ENCODE data around the gene ZNF100.
"Not testable (repeated sequence)": the region's sequence is repeated elsewhere in the genome, so short reads cannot be mapped to it uniquely, and the experiment has no call there.

Gene ZNF100

DNA sequence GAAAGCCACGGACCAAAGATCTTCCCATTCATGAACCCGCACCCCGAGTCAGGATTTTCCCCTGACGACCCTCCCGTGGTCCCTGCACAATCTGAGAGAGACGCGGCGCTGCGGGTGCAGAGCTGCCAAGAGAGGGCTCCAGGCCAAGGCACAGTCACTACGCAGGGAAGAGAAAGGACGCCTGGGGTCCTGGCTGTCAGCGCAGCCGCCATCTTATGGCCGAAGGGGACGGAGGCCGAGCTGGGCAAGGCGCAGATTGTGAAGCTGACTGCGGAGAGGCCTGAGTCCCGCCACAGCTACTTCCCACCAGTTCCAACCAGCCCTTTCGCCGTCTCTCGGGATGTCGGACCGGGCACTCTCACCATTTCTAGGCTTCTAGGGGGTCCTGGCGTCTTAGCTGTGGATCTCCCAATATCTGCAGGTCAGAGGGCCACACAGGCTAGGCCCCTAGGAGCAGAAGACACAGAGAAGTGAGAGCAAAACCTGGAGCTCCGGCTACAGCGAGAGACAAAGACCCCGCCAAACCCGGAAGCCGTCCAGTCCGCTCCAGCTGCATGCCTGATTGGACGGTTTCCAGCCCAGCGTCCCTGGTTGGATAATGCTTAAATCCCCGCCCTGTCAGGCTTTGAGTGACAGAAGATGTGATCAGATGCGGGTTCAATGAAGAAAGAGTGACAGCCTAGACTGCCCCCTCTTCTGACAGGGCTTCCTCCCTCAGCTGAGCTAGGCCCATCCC is at the start of gene ZNF100:
ZNF100 (minus strand) TSS at position 515 of the 736 bp plus-strand sequence; CDS start at position 365, 150 bp downstream.
- DNase-seq (ENCODE audit: low read depth): peak; percentile 81

DNA sequence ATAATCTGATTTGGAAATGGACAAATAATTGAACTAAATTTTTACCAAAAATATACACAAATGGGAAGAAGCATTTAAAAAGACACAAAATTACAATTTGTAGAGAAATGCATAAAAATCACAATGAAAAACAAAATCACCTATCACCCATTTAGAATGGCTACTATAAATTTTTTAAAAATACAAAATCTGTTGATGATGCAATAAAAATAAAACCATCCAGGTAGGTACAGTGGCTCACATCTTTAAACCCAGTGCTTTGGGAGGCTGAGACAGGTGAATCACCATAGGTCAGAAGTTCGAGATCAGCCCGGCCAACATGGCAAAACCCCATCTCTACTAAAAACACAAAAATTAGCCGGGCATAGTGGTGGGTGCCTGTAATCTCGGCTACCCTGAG is 45.1 kb upstream of the ZNF100 start:
- DNase-seq (ENCODE audit: low read depth): no peak

DNA sequence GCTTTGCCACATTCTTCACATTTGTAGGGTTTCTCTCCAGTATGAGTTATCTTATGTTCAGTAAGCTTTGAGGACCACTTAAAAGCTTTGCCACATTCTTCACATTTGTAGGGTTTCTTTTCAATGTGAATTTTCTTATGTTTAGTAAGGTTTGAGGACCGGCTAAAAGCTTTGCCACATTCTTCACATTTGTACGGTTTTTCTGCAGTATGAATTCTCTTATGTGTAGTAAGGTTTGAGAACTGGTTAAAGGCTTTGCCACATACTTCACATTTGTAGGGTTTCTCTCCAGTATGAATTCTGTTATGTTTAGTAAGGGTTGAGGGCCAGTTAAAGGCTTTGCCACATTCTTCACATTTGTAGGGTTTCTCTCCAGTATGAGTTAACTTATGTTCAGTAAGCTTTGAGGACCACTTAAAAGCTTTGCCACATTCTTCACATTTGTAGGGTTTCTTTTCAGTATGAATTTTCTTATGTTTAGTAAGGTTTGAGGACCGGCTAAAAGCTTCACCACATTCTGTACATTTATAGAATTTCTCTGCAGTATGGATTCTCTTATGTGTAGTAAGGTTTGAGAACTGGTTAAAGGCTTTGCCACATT is 41.1 kb upstream of the ZNF100 start:
- not testable (repeated sequence) for DNase-seq (ENCODE audit: low read depth)

DNA sequence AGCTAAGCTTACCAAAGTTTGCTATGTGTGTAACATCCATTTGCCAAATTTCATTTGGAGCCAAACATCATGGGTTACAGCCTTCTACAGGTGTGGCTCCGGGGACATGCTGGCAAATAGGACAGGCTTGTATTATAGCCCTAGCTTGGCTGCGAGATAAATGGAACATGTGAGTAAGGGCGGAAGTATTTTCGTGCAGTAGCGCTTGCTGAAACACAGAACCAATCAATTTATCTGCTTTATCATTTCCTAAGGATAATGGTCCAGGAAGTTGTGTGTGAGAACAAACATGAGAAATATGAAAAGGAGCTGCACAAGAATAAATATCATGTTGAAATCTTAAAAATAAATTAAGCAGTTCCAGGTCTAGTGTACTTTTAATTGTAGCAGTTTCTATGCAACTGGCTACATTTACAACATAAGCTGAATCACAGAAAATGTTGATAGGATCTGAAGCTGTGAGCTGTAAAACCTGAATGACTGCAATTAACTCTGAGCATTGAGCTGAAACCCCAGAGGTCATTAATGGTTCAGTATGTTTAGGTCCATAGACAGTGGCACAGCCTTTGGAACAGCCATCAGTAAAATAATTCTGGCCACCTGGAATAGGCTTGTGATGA is 22.2 kb upstream of the ZNF100 start:
- no peak for DNase-seq (ENCODE audit: low read depth)

DNA sequence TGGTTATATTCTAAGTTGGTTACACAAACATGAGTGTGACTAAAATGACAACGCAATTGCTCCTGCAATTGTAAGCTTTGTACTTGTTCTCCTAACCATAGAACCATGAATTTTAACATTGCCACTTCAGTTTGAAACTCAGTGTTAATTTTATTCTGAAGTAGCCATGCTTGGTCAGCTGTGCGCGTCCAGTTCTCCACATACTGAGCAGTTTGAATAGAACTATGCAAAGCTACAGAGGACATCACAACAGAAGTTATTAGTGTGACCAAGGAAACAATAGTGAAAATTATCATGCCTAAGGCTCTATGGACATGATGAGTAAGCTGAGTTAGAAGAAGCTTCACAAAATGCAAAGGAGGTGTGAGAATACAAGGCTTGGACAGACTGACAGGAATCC is 19.6 kb upstream of the ZNF100 start:
- no peak for DNase-seq (ENCODE audit: low read depth)

DNA sequence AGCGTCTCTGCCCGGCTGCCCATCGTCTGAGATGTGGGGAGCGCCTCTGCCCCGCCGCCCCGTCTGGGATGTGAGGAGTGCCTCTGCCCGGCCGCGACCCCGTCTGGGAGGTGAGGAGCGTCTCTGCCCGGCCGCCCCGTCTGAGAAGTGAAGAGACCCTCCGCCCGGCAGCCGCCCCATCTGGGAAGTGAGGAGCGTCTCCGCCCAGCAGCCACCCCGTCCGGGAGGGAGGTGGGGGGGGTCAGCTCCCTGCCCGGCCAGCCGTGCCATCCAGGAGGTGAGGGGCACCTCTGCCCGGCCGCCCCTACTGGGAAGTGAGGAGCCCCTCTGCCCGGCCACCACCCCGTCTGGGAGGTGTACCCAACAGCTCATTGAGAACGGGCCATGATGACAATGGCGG is 8.4 kb upstream of the ZNF100 start:
- not testable (repeated sequence) for DNase-seq (ENCODE audit: low read depth)

DNA sequence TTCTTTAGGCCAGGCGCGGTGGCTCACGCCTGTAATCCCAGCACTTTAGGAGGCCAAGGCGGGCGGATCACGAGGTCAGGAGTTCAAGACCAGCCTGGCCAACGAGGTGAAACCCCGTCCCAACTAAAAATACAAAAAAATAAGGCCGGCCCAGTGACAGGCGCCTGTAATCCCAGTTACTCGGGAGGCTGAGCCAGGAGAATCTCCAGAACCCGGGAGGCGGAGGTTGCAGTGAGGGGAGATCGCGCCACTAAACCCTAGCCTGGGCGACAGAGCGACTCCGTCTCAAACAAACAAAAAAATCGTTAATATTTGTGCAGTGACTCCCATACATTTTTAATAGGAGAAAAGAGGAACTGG is 694 bp downstream of the ZNF100 start:
- not testable (repeated sequence) for DNase-seq (ENCODE audit: low read depth)

DNA sequence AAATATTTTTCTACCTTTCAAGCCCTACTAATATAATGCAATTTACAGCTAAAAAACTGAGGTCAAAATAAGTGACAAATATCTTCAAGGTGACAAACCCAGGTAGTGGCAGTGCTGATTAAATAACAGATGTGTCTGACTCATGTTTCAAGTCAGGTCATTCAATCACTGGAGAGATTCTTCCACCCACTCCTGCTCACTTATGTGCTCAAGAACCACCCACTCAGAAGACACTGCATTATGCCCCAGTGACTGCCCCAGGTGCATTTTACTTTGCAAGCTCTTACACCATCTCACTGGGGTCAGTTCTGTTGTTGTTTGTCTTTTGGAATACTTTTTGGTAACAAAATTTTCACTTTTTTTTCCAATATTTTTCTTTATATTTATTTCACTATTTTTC is 2.2 kb downstream of the ZNF100 start:
- DNase-seq (ENCODE audit: low read depth): no peak

DNA sequence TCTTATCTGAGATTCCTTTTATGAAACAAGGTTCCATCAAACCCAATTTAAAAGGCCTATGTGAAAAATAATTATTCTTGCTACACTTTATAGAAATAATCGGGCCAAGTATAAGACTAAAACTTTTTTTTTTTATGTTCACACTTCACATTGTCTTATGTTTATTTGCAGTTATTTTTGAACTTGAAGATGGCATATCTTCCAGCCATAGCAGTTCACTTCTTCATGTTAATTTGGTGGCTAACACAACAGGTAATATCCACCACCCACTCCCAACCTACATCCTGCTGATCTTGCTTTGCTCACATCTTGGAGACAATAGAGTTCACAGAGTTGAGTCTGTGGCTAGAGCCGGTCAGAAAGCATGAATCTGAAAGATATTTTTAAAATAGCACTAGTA is 5.8 kb downstream of the ZNF100 start:
- DNase-seq (ENCODE audit: low read depth): not testable (repeated sequence)

DNA sequence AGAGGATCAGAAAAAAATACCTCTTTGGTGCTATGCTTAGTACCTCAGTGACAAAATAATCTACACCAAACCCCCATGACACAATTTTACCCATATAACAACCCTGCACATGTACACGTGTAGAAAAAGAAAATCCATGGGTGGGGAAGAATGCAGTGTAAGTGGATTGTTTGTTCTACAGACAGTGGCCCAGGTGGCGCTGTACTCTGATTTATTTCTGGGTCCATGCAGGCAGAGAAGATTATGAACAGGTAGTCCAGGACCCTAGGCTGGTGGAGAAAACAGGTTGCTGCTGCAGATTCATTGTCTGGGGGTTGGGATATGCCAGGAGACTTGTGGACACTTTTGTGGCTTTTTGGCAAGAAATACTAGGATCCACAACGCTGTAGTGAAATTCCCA is 9.1 kb downstream of the ZNF100 start:
- no peak for DNase-seq (ENCODE audit: low read depth)

DNA sequence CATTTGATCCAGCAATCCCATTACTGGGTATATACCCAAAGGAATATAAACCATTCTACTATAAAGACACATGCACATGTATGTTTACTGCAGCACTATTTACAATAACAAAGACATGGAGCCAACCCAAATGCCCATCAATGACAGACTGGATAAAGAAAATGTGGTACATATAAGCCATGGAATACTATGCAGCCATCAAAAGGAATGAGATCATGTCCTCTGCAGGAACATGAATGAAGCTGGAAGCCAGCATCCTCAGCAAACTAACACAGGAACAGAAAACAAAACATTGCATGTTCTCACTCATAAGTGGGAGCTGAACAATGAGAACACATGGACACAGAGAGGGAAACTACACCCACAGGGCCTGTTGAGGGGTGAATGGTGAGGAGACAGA is 11.8 kb downstream of the ZNF100 start:
- DNase-seq (ENCODE audit: low read depth): not testable (repeated sequence)

DNA sequence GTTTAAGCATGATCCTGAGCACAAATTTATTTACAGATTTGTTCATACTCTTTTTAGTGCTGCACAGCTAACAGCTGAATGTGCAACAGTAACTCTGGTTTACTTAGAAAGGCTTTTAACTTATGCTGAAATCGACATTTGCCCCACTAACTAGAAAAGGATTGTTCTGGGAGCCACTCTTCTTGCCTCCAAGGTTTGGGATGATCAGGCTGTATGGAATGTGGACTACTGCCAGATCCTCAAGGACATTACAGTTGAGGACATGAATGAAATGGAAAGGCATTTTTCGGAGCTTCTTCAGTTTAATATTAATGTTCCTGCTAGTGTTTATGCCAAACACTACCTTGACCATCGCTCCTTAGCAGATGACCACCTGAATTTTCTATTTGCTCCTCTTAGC is 16.0 kb downstream of the ZNF100 start:
- DNase-seq (ENCODE audit: low read depth): no peak

DNA sequence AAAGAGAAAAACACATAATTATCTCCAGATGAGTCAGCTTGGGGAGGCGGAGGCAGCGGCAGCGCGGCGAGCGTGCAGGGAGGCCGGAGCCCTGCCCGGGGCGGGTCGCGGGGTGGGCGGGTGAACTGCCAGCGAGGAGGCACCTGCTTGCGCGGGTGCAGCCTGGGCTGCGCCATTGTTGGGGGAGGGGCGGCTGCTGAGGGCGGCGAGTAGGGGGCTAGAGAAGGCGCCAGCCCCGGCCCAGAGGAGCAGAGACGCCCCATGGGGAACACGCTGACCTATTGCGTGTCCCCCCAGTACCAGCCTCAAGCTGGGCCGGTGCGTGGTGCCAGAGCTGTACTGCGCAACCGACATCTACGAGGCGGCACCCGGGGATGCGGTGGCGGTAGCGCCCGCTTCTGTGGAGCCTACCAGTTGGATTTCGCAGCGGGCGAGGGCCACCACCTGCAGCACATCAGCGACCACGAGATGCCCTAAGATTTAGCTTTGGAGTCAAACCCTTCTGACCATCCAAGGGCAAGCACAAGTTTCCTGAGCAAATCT is 16.7 kb downstream of the ZNF100 start:
- no peak for DNase-seq (ENCODE audit: low read depth)

DNA sequence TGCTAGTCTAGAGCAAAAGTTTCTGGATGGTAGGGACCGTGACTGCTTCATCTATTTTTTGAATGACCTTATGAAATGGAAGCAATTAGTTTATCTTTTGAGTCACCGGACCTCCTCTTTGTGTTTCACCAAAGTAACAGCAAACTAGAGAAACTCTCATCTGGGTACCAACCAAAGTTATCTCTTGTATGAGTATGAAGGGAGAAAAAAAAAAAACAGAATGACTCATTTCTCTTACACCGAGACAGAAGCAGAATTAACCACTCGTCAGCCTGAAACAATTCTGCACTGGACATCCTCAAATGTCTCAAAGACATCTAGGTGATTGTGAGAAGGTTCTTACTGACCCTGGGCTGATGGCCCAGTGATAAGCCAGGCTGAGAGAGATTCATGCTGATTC is 18.3 kb downstream of the ZNF100 start:
- no peak for DNase-seq (ENCODE audit: low read depth)

DNA sequence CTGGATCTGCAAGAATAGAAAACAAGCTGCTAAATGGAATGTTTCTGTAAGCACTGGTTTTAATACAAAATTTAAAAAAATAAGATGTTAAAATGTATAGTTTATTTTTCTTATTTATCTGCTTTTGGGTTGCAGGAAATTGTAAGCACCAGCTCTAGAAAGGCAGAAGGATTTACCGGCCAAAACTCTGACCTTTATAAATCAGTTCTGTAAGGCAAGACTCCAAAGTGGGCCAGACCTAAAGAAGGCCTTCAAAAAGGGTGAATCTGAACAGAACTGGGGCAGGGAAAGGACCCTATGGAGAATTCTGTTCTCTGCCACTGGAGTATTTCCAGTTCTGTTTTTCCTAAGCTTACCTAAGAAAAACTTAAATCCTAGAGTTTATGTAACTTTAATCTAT is 19.3 kb downstream of the ZNF100 start:
- no peak for DNase-seq (ENCODE audit: low read depth)

DNA sequence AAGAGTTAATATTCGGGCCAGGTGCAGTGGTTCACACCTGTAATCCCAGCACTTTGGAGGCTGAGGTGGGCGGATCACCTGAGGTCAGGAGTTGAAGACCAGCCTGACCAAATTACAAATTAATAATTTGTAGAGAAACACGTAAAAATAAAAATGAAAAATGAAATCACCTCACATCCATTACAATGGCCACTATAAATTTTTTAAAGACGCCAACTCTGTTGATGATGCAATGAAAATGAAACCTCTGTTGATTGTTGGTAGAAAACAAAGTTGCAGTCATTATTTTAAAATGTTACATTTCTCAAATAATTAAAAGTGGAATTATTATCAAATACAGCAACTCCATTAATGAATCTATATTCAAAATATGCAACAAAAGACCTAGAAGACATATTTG is 26.8 kb downstream of the ZNF100 start:
- no peak for DNase-seq (ENCODE audit: low read depth)

DNA sequence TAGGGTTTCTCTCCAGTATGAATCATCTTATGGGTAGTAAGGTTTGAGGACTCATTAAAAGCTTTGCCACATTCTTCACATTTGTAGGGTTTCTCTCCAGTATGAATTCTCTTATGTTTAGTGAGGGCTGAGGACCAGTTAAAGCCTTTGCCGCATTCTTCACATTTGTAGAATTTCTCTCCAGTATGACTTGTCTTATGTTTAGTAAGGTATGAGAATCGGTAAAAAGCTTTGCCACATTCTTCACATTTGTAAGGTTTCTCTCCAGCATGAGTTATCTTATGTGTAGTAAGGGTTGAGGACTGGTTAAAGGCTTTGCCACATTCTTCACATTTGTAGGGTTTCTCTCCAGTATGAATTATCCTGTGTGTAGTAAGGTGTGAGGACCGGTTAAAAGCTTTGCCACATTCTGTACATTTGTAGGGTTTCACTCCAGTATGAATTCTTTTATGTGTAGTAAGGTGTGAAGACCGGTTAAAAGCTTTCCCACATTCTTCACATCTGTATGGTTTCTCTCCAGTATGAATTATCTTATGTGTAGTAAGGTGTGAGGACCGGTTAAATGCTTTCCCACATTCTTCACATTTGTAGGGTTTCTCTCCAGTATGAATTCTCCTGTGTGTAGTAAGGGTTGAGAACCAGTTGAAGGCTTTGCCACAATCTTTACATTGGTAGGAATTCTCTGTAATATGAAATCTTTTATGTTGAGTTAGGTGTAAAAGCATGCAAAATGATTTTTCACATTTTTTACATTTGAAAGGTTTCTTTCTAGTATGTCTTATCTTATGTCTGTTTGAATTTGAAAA is 40.2 kb downstream of the ZNF100 start:
- DNase-seq (ENCODE audit: low read depth): not testable (repeated sequence)

DNA sequence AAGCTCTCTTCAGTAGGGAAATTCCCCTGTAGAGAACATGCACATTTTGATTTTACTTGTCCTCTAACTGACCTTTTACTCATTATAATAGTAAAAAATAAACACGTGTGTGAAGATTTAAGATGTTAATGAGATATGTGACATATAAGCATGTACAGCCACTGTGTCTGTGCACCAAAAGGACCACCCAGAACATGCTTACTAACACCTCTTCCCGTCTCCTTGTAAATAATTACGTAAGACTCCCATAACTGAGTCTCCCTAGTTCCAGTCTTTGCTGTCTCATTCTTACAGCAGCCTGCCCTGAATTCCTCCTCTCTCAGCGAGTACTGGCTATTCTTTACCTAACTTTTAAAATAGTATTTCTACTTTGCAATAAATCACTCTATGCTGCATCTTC is 53.6 kb downstream of the ZNF100 start:
- DNase-seq (ENCODE audit: low read depth): no peak

DNA sequence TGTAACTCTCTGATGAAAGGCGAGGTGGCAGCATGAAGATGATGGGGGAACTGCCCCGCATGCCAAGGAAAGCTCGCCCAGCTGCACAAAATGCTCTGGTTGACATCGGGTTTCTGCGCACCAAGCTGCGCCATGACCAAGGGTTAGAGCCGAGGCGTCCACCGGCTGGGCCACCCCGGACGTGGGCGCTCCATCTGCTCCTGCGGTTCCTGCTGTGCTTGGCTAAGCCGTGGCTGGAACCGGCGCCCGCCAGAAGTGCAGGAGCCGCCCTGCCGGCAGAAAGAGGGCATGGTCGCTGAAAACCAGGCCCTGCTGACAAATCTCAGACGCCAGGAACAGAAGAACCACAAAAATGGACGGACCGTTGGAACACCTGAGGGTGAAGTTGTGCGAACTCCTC is 57.9 kb downstream of the ZNF100 start:
- no peak for DNase-seq (ENCODE audit: low read depth)

DNA sequence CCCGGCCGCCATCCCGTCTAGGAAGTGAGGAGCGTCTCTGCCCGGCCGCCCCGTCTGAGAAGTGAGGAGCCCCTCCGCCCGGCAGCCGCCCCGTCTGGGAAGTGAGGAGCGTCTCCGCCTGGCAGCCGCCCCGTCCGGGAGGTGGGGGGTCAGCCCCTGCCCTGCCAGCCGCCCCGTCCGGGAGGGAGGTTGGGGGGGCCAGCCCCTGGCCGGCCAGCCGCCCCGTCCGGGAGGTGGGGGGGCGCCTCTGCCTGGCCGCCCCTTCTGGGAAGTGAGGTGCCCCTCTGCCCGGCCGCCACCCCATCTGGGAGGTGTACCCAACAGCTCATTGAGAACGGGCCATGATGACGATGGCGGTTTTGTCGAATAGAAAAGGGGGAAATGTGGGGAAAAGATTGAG is 59.5 kb downstream of the ZNF100 start:
- DNase-seq (ENCODE audit: low read depth): not testable (repeated sequence)

DNA sequence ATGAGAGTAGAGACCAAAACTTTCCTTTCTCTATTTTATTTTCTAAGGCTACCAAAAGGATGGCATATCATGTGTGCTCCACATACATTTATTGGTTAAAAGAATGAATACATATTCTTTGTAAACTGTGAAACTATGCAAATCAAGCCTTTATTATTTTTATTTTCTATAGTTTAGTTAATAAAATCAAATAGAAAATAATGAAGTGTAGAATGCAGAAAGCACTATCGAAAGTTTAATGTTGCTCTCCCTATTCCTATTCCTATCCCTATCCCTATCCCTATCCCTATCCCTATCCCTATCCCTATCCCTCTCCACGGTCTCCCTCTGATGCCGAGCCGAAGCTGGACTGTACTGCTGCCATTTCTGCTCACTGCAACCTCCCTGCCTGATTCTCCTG is 60.3 kb downstream of the ZNF100 start:
- DNase-seq (ENCODE audit: low read depth): no peak

DNA sequence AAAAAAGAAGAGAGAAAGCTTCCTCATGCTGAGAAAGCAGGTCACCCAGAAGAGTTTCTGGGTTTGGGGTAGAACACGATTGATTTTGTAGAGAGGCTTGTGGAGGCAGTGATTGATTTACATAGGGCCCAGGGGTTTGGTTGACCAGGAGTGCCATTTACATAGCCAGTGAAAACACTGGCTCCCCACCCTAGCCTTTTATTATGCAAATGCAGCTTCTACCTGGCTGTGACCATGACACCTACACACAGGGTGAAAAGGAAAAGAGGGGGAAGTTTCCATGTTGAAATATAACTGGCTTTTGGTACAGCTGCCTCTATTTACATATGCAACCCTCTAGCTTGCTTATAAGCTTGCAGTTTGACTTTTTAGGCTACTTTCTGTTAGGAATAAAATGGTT is 62.0 kb downstream of the ZNF100 start:
- no peak for DNase-seq (ENCODE audit: low read depth)

Data from stimulated activated CD4-positive, alpha-beta T cell treated with anti-CD3 and anti-CD28 coated beads, Interleukin-2, amount 100 ng/mL, for 4 hours (primary cell).